ENCODE measurements around the gene SRBD1. TPM values are rescaled to one million over a fixed set of nuclear protein-coding genes. Genes with fewer than 3 reads are reported as not detected.

SRBD1 gene
- total RNA-seq, 2 donors from 2014 or later: 18.1 to 20.4 TPM

GRCh38 chr2:45612731-45613130, 1.7 kb upstream of the SRBD1 start:
- Mint-ChIP-seq H3K27ac (no peak overlapping the region), H3K36me3 (no peaks in the 10 kb centered on the region), H3K9me3 (no peaks in the 10 kb centered on the region)
- no peak for DNase-seq (ENCODE audit: low spot score in 2 of 2)
- no peak for ATAC-seq

DNA sequence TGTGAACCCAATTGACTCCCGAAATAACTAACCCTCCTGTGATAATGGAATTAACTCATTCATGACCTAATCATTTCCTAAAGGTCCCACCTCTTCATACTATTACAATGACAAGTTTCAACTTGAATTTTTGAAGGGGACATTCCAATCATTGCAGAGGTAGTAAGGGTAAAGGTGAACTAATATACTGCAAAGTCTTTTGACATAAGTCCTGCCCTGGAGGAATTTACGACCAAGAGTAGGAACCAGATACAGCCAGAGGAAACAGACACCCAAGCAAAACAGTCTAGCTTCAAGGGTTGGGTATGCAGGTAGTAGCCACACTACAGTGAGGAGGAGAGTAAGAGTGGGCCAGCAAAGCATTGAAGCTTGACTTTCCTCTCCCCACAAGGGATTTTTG, 1.2 kb upstream of the SRBD1 start:
- no peaks in the 10 kb centered on the region for H3K9me3 Mint-ChIP-seq
- peak overlapping the region in 1 of 2 donors; percentile 97 for H3K27ac Mint-ChIP-seq
- no peak for DNase-seq (ENCODE audit: low spot score in 2 of 2)
- H3K36me3 Mint-ChIP-seq: no peaks in the 10 kb centered on the region
- no peak for ATAC-seq

DNA sequence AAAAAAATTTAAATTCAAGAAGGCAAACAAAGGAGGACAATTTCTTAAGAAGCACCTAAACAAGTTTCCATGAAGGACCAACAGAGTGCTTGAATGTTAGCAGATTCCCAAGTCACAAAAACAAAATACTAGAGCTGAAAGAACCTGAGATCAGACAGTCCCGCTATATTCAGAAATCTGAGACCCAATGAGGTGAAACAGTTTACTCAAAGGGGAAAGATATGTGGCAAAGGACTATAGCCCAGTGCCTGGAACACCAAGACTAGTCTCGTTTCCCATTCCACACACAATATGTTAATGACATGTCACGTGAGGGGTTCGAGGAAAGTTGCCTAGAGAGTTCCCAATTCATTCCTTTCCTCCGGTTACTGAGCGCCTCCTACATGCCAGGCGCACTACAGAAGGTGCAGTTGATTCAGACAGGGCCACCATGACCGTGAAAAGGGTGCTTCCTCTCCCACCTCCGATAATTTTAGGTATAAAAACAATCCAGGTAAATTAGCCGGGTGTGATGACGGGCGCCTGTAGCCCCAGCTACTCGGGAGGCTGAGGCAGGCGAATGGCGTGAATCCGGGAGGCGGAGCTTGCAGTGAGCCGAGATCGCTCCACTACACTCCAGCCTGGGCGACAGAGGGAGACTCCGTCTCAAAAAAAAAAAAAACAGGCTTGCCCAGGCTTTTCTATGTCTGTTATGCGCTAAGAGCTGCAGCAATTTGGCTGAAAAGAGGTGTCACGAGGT, 617 bp downstream of the SRBD1 start:
- DNase-seq (ENCODE audit: low spot score in 2 of 2) (peak; percentile 4 to 62), ATAC-seq (peak; percentile 70 to 72)
- Mint-ChIP-seq H3K36me3 (no peaks in the 10 kb centered on the region), H3K27ac (peak overlapping the region; percentile 97), H3K9me3 (no peaks in the 10 kb centered on the region)

DNA sequence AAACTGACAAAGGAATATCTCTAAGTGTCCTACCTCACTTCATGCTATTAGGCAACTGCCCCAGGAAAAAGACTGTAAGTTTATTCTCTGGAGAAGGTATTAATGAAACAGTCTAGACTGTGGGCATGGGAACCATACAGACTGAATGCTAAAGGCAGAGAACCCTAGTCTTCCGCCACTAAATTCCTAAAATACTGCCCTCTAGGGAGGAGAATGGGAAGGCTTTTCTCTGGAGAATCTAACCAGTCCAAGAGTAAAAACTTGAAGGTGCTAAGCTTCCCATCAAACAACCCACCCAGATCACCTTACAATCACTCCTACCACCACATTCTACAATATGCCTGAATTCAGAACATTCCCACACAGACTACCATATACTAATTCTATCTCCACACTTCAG, 3.4 kb downstream of the SRBD1 start:
- DNase-seq (ENCODE audit: low spot score in 2 of 2) (no peak), ATAC-seq (no peak)
- Mint-ChIP-seq H3K27ac (no peak overlapping the region), H3K9me3 (no peaks in the 10 kb centered on the region), H3K36me3 (peaks cover 0 to 12% of the 10 kb centered on the region in 2 donors)

DNA sequence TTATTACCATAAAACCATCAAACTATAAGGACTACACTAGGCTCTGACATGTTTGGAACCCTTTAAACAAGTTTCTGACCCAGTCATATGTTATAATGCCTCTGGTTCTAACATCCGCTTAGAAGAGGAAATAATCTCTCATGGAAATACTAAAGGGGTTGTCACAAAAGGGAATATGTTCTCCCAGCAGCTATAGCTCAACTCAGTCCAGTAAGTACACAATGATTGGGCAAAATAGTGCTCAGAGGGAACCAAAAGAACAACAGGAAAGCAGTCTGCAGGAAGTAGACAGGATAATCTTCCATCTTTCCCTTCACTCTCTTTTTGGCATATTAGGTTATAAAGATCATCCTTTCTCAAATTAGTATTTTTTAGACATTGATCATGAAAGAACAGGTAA, 4.3 kb downstream of the SRBD1 start:
- ATAC-seq (no peak), DNase-seq (ENCODE audit: low spot score in 2 of 2) (no peak)
- Mint-ChIP-seq H3K27ac (no peak overlapping the region), H3K36me3 (peaks cover 0 to 12% of the 10 kb centered on the region in 2 donors), H3K9me3 (no peaks in the 10 kb centered on the region)

GRCh38 chr2:45605116-45605515, 6.0 kb downstream of the SRBD1 start:
- peaks cover 6 to 12% of the 10 kb centered on the region in 2 donors for H3K36me3 Mint-ChIP-seq
- no peaks in the 10 kb centered on the region for H3K9me3 Mint-ChIP-seq
- no peak overlapping the region for H3K27ac Mint-ChIP-seq
- ATAC-seq (no peak), DNase-seq (ENCODE audit: low spot score in 2 of 2) (no peak)

- ATAC-seq: no peak
- Mint-ChIP-seq H3K36me3 (peaks cover 16 to 17% of the 10 kb centered on the region in 2 donors), H3K9me3 (no peaks in the 10 kb centered on the region), H3K27ac (no peak overlapping the region)
- no peak for DNase-seq (ENCODE audit: low spot score in 2 of 2)
Measured at GRCh38 chr2:45602624-45603023, 8.4 kb downstream of the SRBD1 start.

GRCh38 chr2:45598545-45598944, 12.5 kb downstream of the SRBD1 start:
- Mint-ChIP-seq H3K36me3 (peaks cover 6 to 21% of the 10 kb centered on the region in 2 donors), H3K27ac (peak overlapping the region in 1 of 2 donors; percentile 43), H3K9me3 (no peaks in the 10 kb centered on the region)
- no peak for ATAC-seq
- DNase-seq (ENCODE audit: low spot score in 2 of 2): no peak

- no peaks in the 10 kb centered on the region for H3K9me3 Mint-ChIP-seq
Measured at GRCh38 chr2:45596761-45597160, 14.3 kb downstream of the SRBD1 start.

GRCh38 chr2:45595721-45596435, 15.2 kb downstream of the SRBD1 start:
- DNase-seq (ENCODE audit: low spot score in 2 of 2) (no peak), ATAC-seq (no peak)
- Mint-ChIP-seq H3K9me3 (peaks cover 0 to 6% of the 10 kb centered on the region in 2 donors), H3K36me3 (peaks cover 24 to 29% of the 10 kb centered on the region in 2 donors), H3K27ac (no peak overlapping the region)

More at GRCh38 chr2:45596761-45597160, 14.3 kb downstream of the SRBD1 start:
- Mint-ChIP-seq H3K36me3 (peaks cover 15 to 29% of the 10 kb centered on the region in 2 donors), H3K27ac (no peak overlapping the region)
- DNase-seq (ENCODE audit: low spot score in 2 of 2): no peak
- no peak for ATAC-seq

GRCh38 chr2:45591073-45591472, 20.0 kb downstream of the SRBD1 start:
- DNase-seq (ENCODE audit: low spot score in 2 of 2) (no peak), ATAC-seq (no peak)
- no peak overlapping the region for H3K27ac Mint-ChIP-seq
- H3K36me3 Mint-ChIP-seq: peaks cover 15 to 19% of the 10 kb centered on the region in 2 donors
- H3K9me3 Mint-ChIP-seq: peaks cover 0 to 6% of the 10 kb centered on the region in 2 donors

GRCh38 chr2:45588158-45588829, 22.8 kb downstream of the SRBD1 start:
- ATAC-seq: peak; percentile 24 to 43
- Mint-ChIP-seq H3K9me3 (peaks cover 0 to 6% of the 10 kb centered on the region in 2 donors), H3K27ac (no peak overlapping the region), H3K36me3 (peaks cover 15 to 19% of the 10 kb centered on the region in 2 donors)
- DNase-seq (ENCODE audit: low spot score in 2 of 2): no peak

DNA sequence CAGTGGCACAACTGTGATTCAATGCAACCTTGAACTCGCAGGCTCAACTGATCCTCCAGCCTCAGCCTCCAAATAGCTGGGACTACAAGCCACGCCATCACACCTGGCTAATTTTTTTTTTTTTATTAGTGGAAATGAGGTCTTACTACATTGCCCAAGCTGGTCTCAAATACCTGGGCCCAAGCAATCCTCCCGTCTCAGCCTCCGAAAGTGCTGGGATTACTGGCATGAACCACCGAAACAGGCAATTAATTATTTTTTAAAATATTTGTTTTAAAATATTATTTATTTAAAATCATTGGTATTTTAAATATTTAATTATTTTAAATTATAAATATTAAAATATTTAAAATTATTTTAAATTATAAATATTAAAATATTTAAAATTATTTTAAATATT, 24.5 kb downstream of the SRBD1 start:
- DNase-seq (ENCODE audit: low spot score in 2 of 2) (no peak), ATAC-seq (no peak)
- no peak overlapping the region for H3K27ac Mint-ChIP-seq
- peaks cover 7 to 8% of the 10 kb centered on the region in 2 donors for H3K36me3 Mint-ChIP-seq
- H3K9me3 Mint-ChIP-seq: peaks cover 0 to 6% of the 10 kb centered on the region in 2 donors

- H3K9me3 Mint-ChIP-seq: no peaks in the 10 kb centered on the region
Measured at GRCh38 chr2:45585267-45585861, 25.7 kb downstream of the SRBD1 start.

DNA sequence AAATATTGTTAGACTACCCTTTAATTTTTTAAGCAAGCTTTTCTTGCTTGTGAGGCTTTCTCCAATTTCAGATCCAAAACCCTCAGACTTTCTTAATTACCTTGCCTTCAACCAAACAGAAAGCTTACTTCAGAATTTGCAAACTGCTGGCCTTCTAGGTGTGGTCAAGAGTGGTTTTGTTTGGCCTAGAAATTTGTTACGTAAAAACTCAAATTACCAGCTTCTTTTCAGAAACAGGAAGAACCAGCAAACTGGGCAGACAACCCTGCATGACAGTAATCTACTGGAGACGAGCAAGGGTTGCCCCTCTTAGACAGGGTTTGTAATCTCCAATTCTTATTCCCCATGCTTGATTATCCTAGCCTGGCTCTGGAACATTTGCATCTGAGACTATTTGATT, 27.1 kb downstream of the SRBD1 start:
- peaks cover 0 to 5% of the 10 kb centered on the region in 2 donors for H3K36me3 Mint-ChIP-seq
- no peak for DNase-seq (ENCODE audit: low spot score in 2 of 2)
- no peak for ATAC-seq
- no peaks in the 10 kb centered on the region for H3K9me3 Mint-ChIP-seq
- H3K27ac Mint-ChIP-seq: no peak overlapping the region

More at GRCh38 chr2:45585267-45585861, 25.7 kb downstream of the SRBD1 start:
- DNase-seq (ENCODE audit: low spot score in 2 of 2) (no peak), ATAC-seq (peak in 1 of 2 donors; percentile 48)
- Mint-ChIP-seq H3K36me3 (peaks cover 0 to 5% of the 10 kb centered on the region in 2 donors), H3K27ac (no peak overlapping the region)

DNA sequence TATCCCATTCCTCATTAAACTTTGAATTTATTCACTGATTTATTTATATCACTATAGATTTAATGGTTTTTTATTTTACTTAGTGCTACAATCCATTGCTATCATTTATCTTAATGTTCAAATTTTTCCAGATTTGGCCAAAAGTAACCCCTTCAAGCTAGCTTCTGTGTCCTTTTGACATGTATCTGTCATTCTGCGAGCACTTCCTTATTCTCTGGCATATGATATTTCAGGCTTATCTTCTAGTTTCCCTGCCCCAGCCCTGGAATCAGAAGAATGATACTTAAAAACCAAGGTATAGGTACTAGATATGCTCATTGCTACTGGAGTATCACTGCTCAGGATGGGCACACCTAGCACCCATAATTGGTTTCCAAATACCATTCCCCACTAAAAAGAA, 28.5 kb downstream of the SRBD1 start:
- DNase-seq (ENCODE audit: low spot score in 2 of 2) (no peak), ATAC-seq (no peak)
- Mint-ChIP-seq H3K9me3 (no peaks in the 10 kb centered on the region), H3K27ac (no peak overlapping the region), H3K36me3 (peaks cover 0 to 5% of the 10 kb centered on the region in 2 donors)

Measured in activated naive CD4-positive, alpha-beta T cell treated with anti-CD3 and anti-CD28 coated beads, Interleukin-2, amount 50 U/mL, for 72 hours (primary cell).